NT2/D1 (cell line): ENCODE measurements around the gene NRM.

Experiments
- DNase-seq: peaks from one replicate; pipeline ENCODE4 v3.0.0-alpha.2; 2011; ENCODE audit warnings: low read depth, low spot score
- H3K27me3 ChIP-seq: 2 replicates; pipeline ENCODE4 v1.6.0; 2011; ENCODE audit warnings: mild to moderate bottlenecking; ENCODE audit not compliant: insufficient read length, insufficient read depth
- H3K36me3 ChIP-seq: 2 replicates; pipeline ENCODE4 v1.6.1; 2011; ENCODE audit warnings: mild to moderate bottlenecking, low read length, mixed read lengths; ENCODE audit not compliant: insufficient read depth, insufficient read length
- H3K4me1 ChIP-seq: 2 replicates; pipeline ENCODE4 v1.5.1; 2011; ENCODE audit not compliant: insufficient read depth, insufficient read length
- H3K4me3 ChIP-seq: 2 replicates; pipeline ENCODE4 v1.5.1; 2011; ENCODE audit warnings: low read depth; ENCODE audit not compliant: insufficient read length
- H3K9ac ChIP-seq: 2 replicates; pipeline ENCODE4 v1.6.0; 2011; ENCODE audit warnings: low read depth; ENCODE audit not compliant: insufficient read length
- H3K9me3 ChIP-seq: 2 replicates; pipeline ENCODE4 v1.5.1; 2011; ENCODE audit warnings: mild to moderate bottlenecking, low read length; ENCODE audit not compliant: insufficient read depth
- SUZ12 ChIP-seq: IDR thresholded peaks from 2 replicates; pipeline ENCODE4 v1.6.1; 2011; ENCODE audit not compliant: insufficient read length, insufficient read depth; ENCODE audit errors: extremely low read depth
- YY1 ChIP-seq: IDR thresholded peaks from 2 replicates; pipeline ENCODE4 v1.6.1; 2011; ENCODE audit not compliant: insufficient read length, insufficient read depth
- ZNF274 ChIP-seq: IDR thresholded peaks from 2 replicates; pipeline ENCODE4 v1.6.1; 2011; ENCODE audit warnings: mild to moderate bottlenecking, low read depth, low read length

The NRM gene

DNA sequence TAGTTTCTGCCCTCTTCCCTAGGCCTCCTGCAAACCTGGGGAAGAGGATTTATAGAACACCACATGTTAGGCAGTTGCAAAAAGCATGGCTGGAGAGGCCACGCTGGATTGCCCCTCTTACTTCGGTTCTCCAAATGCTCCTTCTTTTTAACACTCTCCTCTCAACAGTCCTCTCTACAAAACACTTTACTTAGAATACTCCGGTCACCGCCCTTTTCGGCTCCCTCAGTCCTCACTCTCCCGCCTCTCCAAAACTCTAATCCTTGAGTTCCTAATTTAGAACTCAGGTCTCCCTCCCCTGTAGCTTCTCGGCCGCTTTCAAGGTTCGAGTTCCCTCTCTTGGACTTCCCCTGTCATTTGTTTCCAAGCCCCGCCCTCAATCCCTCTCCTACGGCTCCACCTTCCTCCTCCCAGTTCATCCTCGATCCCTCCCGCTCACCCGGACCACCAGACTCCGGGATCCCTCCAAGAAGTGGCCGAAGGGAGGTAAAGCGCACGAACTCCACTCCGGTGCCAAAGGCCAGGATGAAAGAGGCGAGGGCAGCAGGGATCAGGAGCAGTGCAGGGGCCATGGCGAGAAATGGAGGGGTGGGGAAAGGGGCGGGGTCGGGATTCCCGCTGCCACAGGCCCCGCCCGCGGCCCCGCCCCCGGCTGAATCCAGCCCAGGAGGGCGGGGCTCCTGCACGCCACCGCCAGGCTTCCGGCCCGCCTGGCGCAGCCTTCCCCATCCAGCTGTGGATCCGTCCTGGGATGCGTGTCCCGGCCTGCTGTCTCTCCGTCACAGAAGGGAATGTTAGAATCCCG is at the start of gene NRM:
Gene NRM (minus strand): TSS at position 582 of the 805 bp plus-strand sequence. CDS start 10 bp downstream, at position 572.
- no peak for TF ChIP-seq ZNF274
- no peak for TF ChIP-seq SUZ12
- no peak for TF ChIP-seq YY1
- H3K9ac ChIP-seq, result peak within 1 kb of the TSS; percentile 87
- H3K27me3 ChIP-seq, result no peaks in the 10 kb centered on the region
- peaks cover 8% of the 10 kb centered on the region for H3K4me1 ChIP-seq
- peaks cover 16% of the 10 kb centered on the region for H3K36me3 ChIP-seq
- DNase-seq, result peak; percentile 63
- no peaks in the 10 kb centered on the region for H3K9me3 ChIP-seq
- H3K4me3 ChIP-seq, result peak within 1 kb of the TSS; percentile 63

DNA sequence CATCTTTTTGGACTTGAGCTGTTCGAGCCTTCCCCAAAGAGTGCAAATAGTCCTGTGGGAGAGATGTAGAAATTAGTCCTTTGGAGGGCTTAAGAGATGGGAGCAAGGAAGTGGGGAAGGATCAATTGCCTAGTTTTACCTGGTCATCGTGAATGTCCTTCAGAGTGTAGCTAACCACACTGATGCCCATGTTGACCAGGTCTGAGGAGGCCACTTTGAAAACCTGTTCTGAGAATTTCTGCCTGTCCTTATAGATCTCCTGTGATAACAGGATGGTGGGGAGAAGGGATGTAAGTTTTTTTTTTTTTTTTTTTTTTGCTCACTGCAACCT is 49.7 kb upstream of the NRM start:
- TF ChIP-seq ZNF274 (no peak), YY1 (no peak), SUZ12 (no peak)
- Histone ChIP-seq H3K9me3 (no peaks in the 10 kb centered on the region), H3K27me3 (no peaks in the 10 kb centered on the region), H3K9ac (no peak overlapping the region), H3K4me1 (peaks cover 4% of the 10 kb centered on the region), H3K36me3 (peaks cover 63% of the 10 kb centered on the region), H3K4me3 (no peak overlapping the region)
- no peak for DNase-seq

- no peak for TF ChIP-seq YY1
- no peak for TF ChIP-seq ZNF274
- H3K36me3 ChIP-seq, result peaks cover 68% of the 10 kb centered on the region
- H3K9ac ChIP-seq, result no peak overlapping the region
Observed at GRCh38 chr6:30738532-30738931, 47.7 kb upstream of the NRM start.

DNA sequence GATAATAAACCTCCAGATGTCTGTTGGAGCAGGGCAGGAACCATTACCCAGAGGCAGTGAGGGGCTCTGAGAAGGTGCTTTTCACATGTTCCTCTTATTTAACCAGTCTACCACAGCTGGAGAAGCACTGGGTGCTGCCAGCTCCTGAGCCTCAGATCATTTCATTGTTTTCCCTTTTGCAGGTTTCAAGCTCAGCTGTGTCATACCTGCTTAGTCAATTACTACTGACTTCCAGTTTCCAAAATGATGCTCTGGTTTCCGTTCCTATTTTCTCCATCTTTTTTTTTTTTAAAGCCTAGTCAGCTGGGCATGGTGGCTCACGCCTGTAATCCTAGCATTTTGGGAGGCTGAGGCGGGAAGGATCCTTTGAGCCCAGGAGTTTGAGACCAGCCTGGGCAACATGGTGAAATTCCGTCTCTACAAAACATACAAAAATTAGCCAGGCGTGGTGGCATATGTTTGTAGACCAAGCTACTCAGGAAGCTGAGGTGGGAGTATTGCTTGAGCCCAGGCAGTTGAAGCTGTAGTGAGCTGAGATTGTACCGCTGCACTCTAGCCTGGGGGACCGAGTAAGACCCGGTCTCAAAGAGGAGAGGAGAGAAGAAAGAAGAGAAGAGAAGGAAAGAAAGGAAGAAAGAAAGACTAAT is 45.0 kb upstream of the NRM start:
- no peak overlapping the region for H3K9ac ChIP-seq

More at GRCh38 chr6:30738532-30738931, 47.7 kb upstream of the NRM start:
- peaks cover 4% of the 10 kb centered on the region for H3K4me1 ChIP-seq
- no peaks in the 10 kb centered on the region for H3K27me3 ChIP-seq
- H3K4me3 ChIP-seq, result no peak overlapping the region
- H3K9me3 ChIP-seq, result no peaks in the 10 kb centered on the region
- no peak for DNase-seq

GRCh38 chr6:30732237-30732943 is 41.6 kb upstream of the NRM start:
- Histone ChIP-seq H3K27me3 (no peaks in the 10 kb centered on the region), H3K4me1 (peaks cover 6% of the 10 kb centered on the region), H3K36me3 (peaks cover 63% of the 10 kb centered on the region), H3K9ac (no peak overlapping the region), H3K9me3 (no peaks in the 10 kb centered on the region), H3K4me3 (no peak overlapping the region)
- TF ChIP-seq YY1 (no peak), ZNF274 (no peak)
- DNase-seq, result no peak

More for the DNA sequence above, 45.0 kb upstream of the NRM start:
- Histone ChIP-seq H3K9me3 (no peaks in the 10 kb centered on the region), H3K4me3 (no peak overlapping the region), H3K27me3 (no peaks in the 10 kb centered on the region), H3K36me3 (peaks cover 67% of the 10 kb centered on the region), H3K4me1 (peaks cover 4% of the 10 kb centered on the region)
- TF ChIP-seq YY1 (no peak), ZNF274 (no peak), SUZ12 (no peak)
- DNase-seq, result no peak

DNA sequence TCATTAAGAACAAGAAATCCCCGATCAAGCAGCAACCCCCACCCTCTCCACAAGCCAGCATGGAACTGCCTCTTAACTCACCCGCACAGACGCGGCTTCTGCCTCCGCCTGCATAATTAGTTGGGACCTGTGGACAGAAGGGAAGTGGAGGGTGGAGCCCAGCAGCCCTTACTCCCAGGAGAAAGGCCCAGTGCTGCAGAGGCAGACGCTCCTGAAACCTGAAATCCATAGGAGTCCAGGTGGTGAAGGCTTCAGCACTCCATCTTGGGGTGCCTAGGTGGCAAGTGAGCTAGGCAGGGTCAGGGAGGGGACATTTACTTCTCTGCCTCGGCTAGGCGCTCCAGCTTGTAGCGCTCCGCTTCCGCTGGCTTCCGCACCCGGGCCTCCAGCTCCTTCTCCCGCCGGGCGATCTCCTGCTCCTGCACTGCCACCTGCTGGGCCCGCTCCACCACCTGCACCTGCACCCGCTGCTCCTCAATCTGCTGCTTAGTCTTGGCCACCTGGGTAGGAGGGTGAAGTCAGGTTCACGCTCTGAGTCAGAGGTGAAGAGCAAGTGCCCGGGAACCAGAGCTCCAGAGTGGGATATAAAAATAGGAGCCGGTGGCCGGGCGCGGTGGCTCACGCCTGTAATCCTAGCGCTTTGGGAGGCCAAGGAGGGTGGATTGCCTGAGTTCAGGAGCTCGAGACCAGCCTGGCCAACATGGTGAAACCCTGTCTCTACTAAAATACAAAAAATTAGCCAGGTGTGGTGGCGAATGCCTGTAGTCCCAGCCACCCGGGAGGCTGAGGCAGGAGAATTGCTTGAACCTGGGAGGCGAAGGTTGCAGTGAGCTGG is 40.0 kb upstream of the NRM start:
- H3K9me3 ChIP-seq, result no peaks in the 10 kb centered on the region
- H3K36me3 ChIP-seq, result peaks cover 59% of the 10 kb centered on the region
- no peak overlapping the region for H3K4me3 ChIP-seq
- peaks cover 6% of the 10 kb centered on the region for H3K4me1 ChIP-seq
- H3K27me3 ChIP-seq, result no peaks in the 10 kb centered on the region
- DNase-seq, result no peak
- H3K9ac ChIP-seq, result peak overlapping the region; percentile 32
- no peak for TF ChIP-seq SUZ12
- TF ChIP-seq ZNF274, result no peak
- TF ChIP-seq YY1, result no peak
